ENCODE measurements around the gene MEX3D.

The MEX3D gene

DNA sequence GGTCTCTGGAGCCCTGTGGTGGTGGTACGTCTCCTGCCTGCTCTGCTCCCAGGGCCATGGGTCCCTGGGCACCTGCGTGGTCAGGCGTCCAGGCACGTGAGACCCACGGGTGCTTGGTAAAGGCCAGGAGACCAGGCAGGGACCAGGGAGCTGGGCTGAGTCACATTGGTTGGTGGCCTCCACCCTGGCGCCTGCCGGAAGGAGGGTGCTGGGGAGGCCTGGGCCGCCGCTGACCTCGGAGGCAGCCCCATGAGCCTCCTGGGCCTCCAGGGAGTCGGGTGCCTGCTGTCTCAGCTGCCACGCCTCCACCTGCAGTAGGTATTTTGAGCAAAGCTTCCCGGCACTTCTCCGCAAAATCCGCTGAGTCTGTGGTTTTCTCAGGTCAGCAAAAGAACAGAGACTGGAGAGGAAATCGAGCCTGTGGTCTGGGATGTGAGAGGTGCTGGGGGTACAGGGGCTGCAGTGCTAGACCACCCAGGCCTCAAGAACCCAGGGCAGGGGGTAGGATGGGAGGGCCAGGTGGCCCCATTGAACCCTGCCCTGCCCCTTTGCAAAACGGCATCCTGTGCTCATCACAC is 47.8 kb downstream of the MEX3D start:
- no peak for TF ChIP-seq SIN3A (IDR thresholded peaks at IDR 0.05; ENCODE audit: borderline replicate concordance, insufficient read depth, low read length)
- no peak for TF ChIP-seq POLR2AphosphoS5 (IDR thresholded peaks at IDR 0.05; ENCODE audit: low read depth, low read length)
- TF ChIP-seq, protein P1, sequence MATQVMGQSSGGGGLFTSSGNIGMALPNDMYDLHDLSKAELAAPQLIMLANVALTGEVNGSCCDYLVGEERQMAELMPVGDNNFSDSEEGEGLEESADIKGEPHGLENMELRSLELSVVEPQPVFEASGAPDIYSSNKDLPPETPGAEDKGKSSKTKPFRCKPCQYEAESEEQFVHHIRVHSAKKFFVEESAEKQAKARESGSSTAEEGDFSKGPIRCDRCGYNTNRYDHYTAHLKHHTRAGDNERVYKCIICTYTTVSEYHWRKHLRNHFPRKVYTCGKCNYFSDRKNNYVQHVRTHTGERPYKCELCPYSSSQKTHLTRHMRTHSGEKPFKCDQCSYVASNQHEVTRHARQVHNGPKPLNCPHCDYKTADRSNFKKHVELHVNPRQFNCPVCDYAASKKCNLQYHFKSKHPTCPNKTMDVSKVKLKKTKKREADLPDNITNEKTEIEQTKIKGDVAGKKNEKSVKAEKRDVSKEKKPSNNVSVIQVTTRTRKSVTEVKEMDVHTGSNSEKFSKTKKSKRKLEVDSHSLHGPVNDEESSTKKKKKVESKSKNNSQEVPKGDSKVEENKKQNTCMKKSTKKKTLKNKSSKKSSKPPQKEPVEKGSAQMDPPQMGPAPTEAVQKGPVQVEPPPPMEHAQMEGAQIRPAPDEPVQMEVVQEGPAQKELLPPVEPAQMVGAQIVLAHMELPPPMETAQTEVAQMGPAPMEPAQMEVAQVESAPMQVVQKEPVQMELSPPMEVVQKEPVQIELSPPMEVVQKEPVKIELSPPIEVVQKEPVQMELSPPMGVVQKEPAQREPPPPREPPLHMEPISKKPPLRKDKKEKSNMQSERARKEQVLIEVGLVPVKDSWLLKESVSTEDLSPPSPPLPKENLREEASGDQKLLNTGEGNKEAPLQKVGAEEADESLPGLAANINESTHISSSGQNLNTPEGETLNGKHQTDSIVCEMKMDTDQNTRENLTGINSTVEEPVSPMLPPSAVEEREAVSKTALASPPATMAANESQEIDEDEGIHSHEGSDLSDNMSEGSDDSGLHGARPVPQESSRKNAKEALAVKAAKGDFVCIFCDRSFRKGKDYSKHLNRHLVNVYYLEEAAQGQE (IDR thresholded peaks at IDR 0.05; ENCODE audit: insufficient read depth in 1 of 2, low read depth in 2 of 2, low read length in 2 of 2), result no peak
- TF ChIP-seq FOXP2 (optimal IDR thresholded peaks at IDR 0.05; ENCODE audit: borderline replicate concordance, extremely low read depth, extremely low read length, insufficient read depth), result no peak
- no peak for TF ChIP-seq TAF1 (IDR thresholded peaks at IDR 0.05; ENCODE audit: borderline replicate concordance, insufficient read depth, low read length)

- TF ChIP-seq, protein P1 (IDR thresholded peaks at IDR 0.05; ENCODE audit: insufficient read depth in 1 of 2, low read depth in 2 of 2, low read length in 2 of 2), result no peak
- TF ChIP-seq POLR2AphosphoS5 (IDR thresholded peaks at IDR 0.05; ENCODE audit: low read depth, low read length) (no peak), SIN3A (IDR thresholded peaks at IDR 0.05; ENCODE audit: borderline replicate concordance, insufficient read depth, low read length) (no peak), FOXP2 (optimal IDR thresholded peaks at IDR 0.05; ENCODE audit: borderline replicate concordance, extremely low read depth, extremely low read length, insufficient read depth) (no peak), TAF1 (IDR thresholded peaks at IDR 0.05; ENCODE audit: borderline replicate concordance, insufficient read depth, low read length) (no peak)
These were observed 49.7 kb downstream of the MEX3D start for GRCh38 chr19:1518471-1518870.

GRCh38 chr19:1516395-1516753 is 51.8 kb downstream of the MEX3D start:
- TF ChIP-seq, protein P1 (IDR thresholded peaks at IDR 0.05; ENCODE audit: insufficient read depth in 1 of 2, low read depth in 2 of 2, low read length in 2 of 2), result no peak
- TF ChIP-seq POLR2AphosphoS5 (IDR thresholded peaks at IDR 0.05; ENCODE audit: low read depth, low read length) (no peak), SIN3A (IDR thresholded peaks at IDR 0.05; ENCODE audit: borderline replicate concordance, insufficient read depth, low read length) (no peak), FOXP2 (optimal IDR thresholded peaks at IDR 0.05; ENCODE audit: borderline replicate concordance, extremely low read depth, extremely low read length, insufficient read depth) (no peak), TAF1 (IDR thresholded peaks at IDR 0.05; ENCODE audit: borderline replicate concordance, insufficient read depth, low read length) (no peak)

GRCh38 chr19:1514986-1515721 is 53.0 kb downstream of the MEX3D start:
- TF ChIP-seq SIN3A (IDR thresholded peaks at IDR 0.05; ENCODE audit: borderline replicate concordance, insufficient read depth, low read length) (no peak), POLR2AphosphoS5 (IDR thresholded peaks at IDR 0.05; ENCODE audit: low read depth, low read length) (no peak), FOXP2 (optimal IDR thresholded peaks at IDR 0.05; ENCODE audit: borderline replicate concordance, extremely low read depth, extremely low read length, insufficient read depth) (no peak), TAF1 (IDR thresholded peaks at IDR 0.05; ENCODE audit: borderline replicate concordance, insufficient read depth, low read length) (no peak)
- TF ChIP-seq, protein P1 (IDR thresholded peaks at IDR 0.05; ENCODE audit: insufficient read depth in 1 of 2, low read depth in 2 of 2, low read length in 2 of 2), result no peak

Data from PFSK-1 (cell line).